ENCODE measurements around the gene CHRNA9.

DNA sequence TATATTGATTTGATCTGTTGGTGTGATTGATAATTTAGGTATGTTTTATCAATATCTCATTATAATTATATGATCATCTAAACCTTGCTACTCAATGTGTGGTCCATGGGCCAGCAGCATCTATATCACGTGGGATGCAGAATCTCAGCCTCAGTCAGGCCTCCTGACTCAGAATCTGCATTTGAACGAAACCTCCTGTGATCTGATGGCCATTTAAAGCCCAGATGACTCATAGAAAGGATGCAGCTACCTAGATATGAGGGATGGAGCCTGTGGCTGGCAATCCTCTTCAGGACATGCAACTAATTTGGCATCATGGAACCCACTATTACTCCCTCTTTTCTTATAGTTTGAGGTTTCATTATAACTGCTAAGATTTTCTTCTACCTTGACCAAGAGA is 11.3 kb upstream of the CHRNA9 start:
- TF ChIP-seq, protein P1, sequence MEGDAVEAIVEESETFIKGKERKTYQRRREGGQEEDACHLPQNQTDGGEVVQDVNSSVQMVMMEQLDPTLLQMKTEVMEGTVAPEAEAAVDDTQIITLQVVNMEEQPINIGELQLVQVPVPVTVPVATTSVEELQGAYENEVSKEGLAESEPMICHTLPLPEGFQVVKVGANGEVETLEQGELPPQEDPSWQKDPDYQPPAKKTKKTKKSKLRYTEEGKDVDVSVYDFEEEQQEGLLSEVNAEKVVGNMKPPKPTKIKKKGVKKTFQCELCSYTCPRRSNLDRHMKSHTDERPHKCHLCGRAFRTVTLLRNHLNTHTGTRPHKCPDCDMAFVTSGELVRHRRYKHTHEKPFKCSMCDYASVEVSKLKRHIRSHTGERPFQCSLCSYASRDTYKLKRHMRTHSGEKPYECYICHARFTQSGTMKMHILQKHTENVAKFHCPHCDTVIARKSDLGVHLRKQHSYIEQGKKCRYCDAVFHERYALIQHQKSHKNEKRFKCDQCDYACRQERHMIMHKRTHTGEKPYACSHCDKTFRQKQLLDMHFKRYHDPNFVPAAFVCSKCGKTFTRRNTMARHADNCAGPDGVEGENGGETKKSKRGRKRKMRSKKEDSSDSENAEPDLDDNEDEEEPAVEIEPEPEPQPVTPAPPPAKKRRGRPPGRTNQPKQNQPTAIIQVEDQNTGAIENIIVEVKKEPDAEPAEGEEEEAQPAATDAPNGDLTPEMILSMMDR (IDR thresholded peaks at IDR 0.05) = no peak
- TF ChIP-seq POLR2AphosphoS5 (IDR thresholded peaks at IDR 0.05; ENCODE audit: low read depth, low read length) = no peak
- TF ChIP-seq, protein P2, sequence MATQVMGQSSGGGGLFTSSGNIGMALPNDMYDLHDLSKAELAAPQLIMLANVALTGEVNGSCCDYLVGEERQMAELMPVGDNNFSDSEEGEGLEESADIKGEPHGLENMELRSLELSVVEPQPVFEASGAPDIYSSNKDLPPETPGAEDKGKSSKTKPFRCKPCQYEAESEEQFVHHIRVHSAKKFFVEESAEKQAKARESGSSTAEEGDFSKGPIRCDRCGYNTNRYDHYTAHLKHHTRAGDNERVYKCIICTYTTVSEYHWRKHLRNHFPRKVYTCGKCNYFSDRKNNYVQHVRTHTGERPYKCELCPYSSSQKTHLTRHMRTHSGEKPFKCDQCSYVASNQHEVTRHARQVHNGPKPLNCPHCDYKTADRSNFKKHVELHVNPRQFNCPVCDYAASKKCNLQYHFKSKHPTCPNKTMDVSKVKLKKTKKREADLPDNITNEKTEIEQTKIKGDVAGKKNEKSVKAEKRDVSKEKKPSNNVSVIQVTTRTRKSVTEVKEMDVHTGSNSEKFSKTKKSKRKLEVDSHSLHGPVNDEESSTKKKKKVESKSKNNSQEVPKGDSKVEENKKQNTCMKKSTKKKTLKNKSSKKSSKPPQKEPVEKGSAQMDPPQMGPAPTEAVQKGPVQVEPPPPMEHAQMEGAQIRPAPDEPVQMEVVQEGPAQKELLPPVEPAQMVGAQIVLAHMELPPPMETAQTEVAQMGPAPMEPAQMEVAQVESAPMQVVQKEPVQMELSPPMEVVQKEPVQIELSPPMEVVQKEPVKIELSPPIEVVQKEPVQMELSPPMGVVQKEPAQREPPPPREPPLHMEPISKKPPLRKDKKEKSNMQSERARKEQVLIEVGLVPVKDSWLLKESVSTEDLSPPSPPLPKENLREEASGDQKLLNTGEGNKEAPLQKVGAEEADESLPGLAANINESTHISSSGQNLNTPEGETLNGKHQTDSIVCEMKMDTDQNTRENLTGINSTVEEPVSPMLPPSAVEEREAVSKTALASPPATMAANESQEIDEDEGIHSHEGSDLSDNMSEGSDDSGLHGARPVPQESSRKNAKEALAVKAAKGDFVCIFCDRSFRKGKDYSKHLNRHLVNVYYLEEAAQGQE (IDR thresholded peaks at IDR 0.05; ENCODE audit: insufficient read depth in 1 of 2, low read depth in 2 of 2, low read length in 1 of 2) = no peak
